IMR-90 (cell line): ENCODE measurements around the gene MAML3. TPM values are rescaled to one million over a fixed set of nuclear protein-coding genes. Genes with fewer than 3 reads are reported as not detected.
A peak's percentile ranks its signal among the peaks of the same experiment; 100 is the strongest.

Source experiments
- ATAC-seq: fragments of 200-7000 bp; cut with Tn5 transposase; 2 replicates; pipeline ENCODE4 v1.9.1; 2020; ENCODE audit warnings: low read depth, mild to moderate bottlenecking, moderate library complexity
- BruUV-seq: library from RNA; stranded (reverse); fragments of 400-500 nt; replicated peaks from 2 replicates; lab custom pipeline; 2021; lab: Mats Ljungman, UMichigan
- CTCF ChIA-PET: fragments of 300-600 bp; formaldehyde crosslinking; extraction: SDS; loops from one replicate; lab custom pipeline; 2021; ENCODE audit warnings: antibody characterized with exemption; lab: Yijun Ruan, JAX
- POLR2A ChIA-PET: fragments of 300-600 bp; sonication (Branson Sonifier 250); formaldehyde crosslinking; loops from one replicate; lab custom pipeline; 2022; ENCODE audit warnings: antibody characterized with exemption; ENCODE audit not compliant: unreplicated experiment; lab: Charles Lee
- DNase-seq: peaks from one replicate; pipeline ENCODE4 v3.0.0; 2013
- H2AFZ ChIP-seq: replicated peaks from 2 replicates; pipeline ENCODE3; 2013; ENCODE audit warnings: low read length, mild to moderate bottlenecking; ENCODE audit not compliant: poor library complexity
- H2AK5ac ChIP-seq: 2 replicates; pipeline ENCODE4 v1.6.1; 2013; ENCODE audit warnings: low read depth, low read length, inconsistent platforms
- H2AK9ac ChIP-seq: replicated peaks from 2 replicates; pipeline ENCODE3; 2013; ENCODE audit warnings: mild to moderate bottlenecking, low read depth, low read length, moderate library complexity; ENCODE audit not compliant: poor library complexity
- H2BK120ac ChIP-seq: 2 replicates; pipeline ENCODE4 v1.6.1; 2013; ENCODE audit warnings: low read depth, low read length, inconsistent platforms
- H2BK15ac ChIP-seq: 3 replicates; pipeline ENCODE4 v1.6.1; 2013; ENCODE audit warnings: low read depth, low read length, inconsistent platforms
- H2BK20ac ChIP-seq: 2 replicates; pipeline ENCODE4 v1.6.1; 2013; ENCODE audit warnings: low read depth, mild to moderate bottlenecking, inconsistent platforms, low read length, moderate library complexity
- H2BK5ac ChIP-seq: 2 replicates; pipeline ENCODE4 v1.6.1; 2013; ENCODE audit warnings: mild to moderate bottlenecking, low read depth, low read length, inconsistent platforms; ENCODE audit not compliant: poor library complexity, severe bottlenecking
- H3K14ac ChIP-seq: replicated peaks from 2 replicates; pipeline ENCODE4 v1.6.1; 2013; ENCODE audit warnings: low read depth, low read length, inconsistent platforms
- H3K18ac ChIP-seq: 2 replicates; pipeline ENCODE4 v1.6.1; 2013; ENCODE audit warnings: low read depth, low read length, control low read depth
- H3K23ac ChIP-seq: 2 replicates; pipeline ENCODE4 v1.6.1; 2013; ENCODE audit warnings: low read depth, low read length, inconsistent platforms
- H3K27ac ChIP-seq: 2 replicates; pipeline ENCODE4 v1.5.1; 2013; ENCODE audit warnings: mild to moderate bottlenecking, control low read depth, low read length; ENCODE audit not compliant: insufficient read depth
- H3K27me3 ChIP-seq: 2 replicates; pipeline ENCODE4 v1.6.1; 2013; ENCODE audit warnings: low read length; ENCODE audit not compliant: control insufficient read depth, insufficient read depth
- H3K36me3 ChIP-seq: 2 replicates; pipeline ENCODE4 v1.6.1; 2013; ENCODE audit warnings: low read length, mixed read lengths; ENCODE audit not compliant: control insufficient read depth, insufficient read depth
- H3K4ac ChIP-seq: 2 replicates; pipeline ENCODE4 v1.6.1; 2013; ENCODE audit warnings: low read depth, low read length, inconsistent platforms
- H3K4me1 ChIP-seq: 2 replicates; pipeline ENCODE4 v1.6.1; 2013; ENCODE audit warnings: low read length, mixed read lengths; ENCODE audit not compliant: control insufficient read depth, insufficient read depth
- H3K4me2 ChIP-seq: 2 replicates; pipeline ENCODE4 v1.6.1; 2013; ENCODE audit warnings: low read depth, mild to moderate bottlenecking, control low read depth, low read length, moderate library complexity
- H3K4me3 ChIP-seq: 2 replicates; pipeline ENCODE4 v1.5.1; 2013; ENCODE audit warnings: low read depth, mild to moderate bottlenecking, control low read depth, low read length, moderate library complexity; ENCODE audit not compliant: insufficient read depth
- H3K56ac ChIP-seq: 2 replicates; pipeline ENCODE4 v1.6.1; 2013; ENCODE audit warnings: low read length, inconsistent platforms; ENCODE audit not compliant: insufficient read depth; ENCODE audit errors: extremely low read depth
- H3K79me1 ChIP-seq, 2 experiments: 2 replicates each; pipeline ENCODE4 v1.6.1; 2013; ENCODE audit warnings: low read length in 2 of 2, inconsistent platforms in 1 of 2, low read depth in 1 of 2
- H3K9ac ChIP-seq: 2 replicates; pipeline ENCODE4 v1.6.1; 2013; ENCODE audit warnings: low read depth, low read length, control low read depth
- H3K9me1 ChIP-seq: 2 replicates; pipeline ENCODE4 v1.6.1; 2013; ENCODE audit warnings: low read length, inconsistent platforms; ENCODE audit not compliant: insufficient read depth
- H3K9me3 ChIP-seq: 2 replicates; pipeline ENCODE4 v1.6.1; 2013; ENCODE audit warnings: low read length; ENCODE audit not compliant: control insufficient read depth, insufficient read depth
- H4K20me1 ChIP-seq: 2 replicates; pipeline ENCODE4 v1.6.1; 2013; ENCODE audit warnings: low read length, inconsistent platforms; ENCODE audit not compliant: insufficient read depth
- H4K5ac ChIP-seq: 2 replicates; pipeline ENCODE4 v1.6.1; 2013; ENCODE audit warnings: mild to moderate bottlenecking, low read depth, low read length, control low read depth
- H4K8ac ChIP-seq, 2 experiments: 2 replicates each; pipeline ENCODE4 v1.6.1; 2013; ENCODE audit warnings: low read depth in 2 of 2, low read length in 2 of 2, control low read depth in 1 of 2, inconsistent platforms in 1 of 2
- H4K91ac ChIP-seq: 2 replicates; pipeline ENCODE4 v1.6.1; 2013; ENCODE audit warnings: low read depth, low read length, inconsistent platforms; ENCODE audit not compliant: insufficient read depth
- BHLHE40 ChIP-seq: fragments of 150-350 bp; IDR thresholded peaks from 2 replicates; pipeline ENCODE4 v1.6.1; 2016; ENCODE audit warnings: mild to moderate bottlenecking, low read depth, low read length
- CEBPB ChIP-seq: IDR thresholded peaks from 2 replicates; pipeline ENCODE4 v1.6.1; 2012; ENCODE audit warnings: low read depth, low read length, improper control_type of control experiment
- CHD1 ChIP-seq: IDR thresholded peaks from 2 replicates; pipeline ENCODE4 v1.6.1; 2012; ENCODE audit warnings: low read depth, low read length, improper control_type of control experiment
- CTCF ChIP-seq: conservative IDR thresholded peaks from 2 replicates; pipeline ENCODE4 v1.5.1; 2012; ENCODE audit warnings: mild to moderate bottlenecking, low read depth, low read length, improper control_type of control experiment
- ELK1 ChIP-seq: fragments of 150-350 bp; IDR thresholded peaks from 2 replicates; pipeline ENCODE4 v1.6.1; 2016; ENCODE audit warnings: low read depth, mild to moderate bottlenecking, low read length, moderate library complexity, borderline replicate concordance
- FOS ChIP-seq: fragments of 150-350 bp; IDR thresholded peaks from 2 replicates; pipeline ENCODE4 v1.6.1; 2016; ENCODE audit warnings: low read depth, low read length
- MAFK ChIP-seq: IDR thresholded peaks from 2 replicates; pipeline ENCODE4 v1.6.1; 2012; ENCODE audit warnings: low read depth, low read length, improper control_type of control experiment
- MAZ ChIP-seq: IDR thresholded peaks from 2 replicates; pipeline ENCODE4 v1.6.1; 2012; ENCODE audit warnings: low read depth, mild to moderate bottlenecking, low read length, improper control_type of control experiment, moderate library complexity, borderline replicate concordance
- MXI1 ChIP-seq: IDR thresholded peaks from 2 replicates; pipeline ENCODE4 v1.6.1; 2012; ENCODE audit warnings: low read depth, mild to moderate bottlenecking, low read length, moderate library complexity, borderline replicate concordance
- POLR2A ChIP-seq: IDR thresholded peaks from 2 replicates; pipeline ENCODE4 v1.6.1; 2012; ENCODE audit warnings: mild to moderate bottlenecking, low read depth, low read length
- RAD21 ChIP-seq: IDR thresholded peaks from 2 replicates; pipeline ENCODE4 v1.6.1; 2012; ENCODE audit warnings: low read length, improper control_type of control experiment
- RCOR1 ChIP-seq: IDR thresholded peaks from 2 replicates; pipeline ENCODE4 v1.6.1; 2012; ENCODE audit warnings: mild to moderate bottlenecking, low read length, improper control_type of control experiment; ENCODE audit not compliant: insufficient replicate concordance
- RFX5 ChIP-seq: IDR thresholded peaks from 2 replicates; pipeline ENCODE4 v1.8.0; 2012; ENCODE audit warnings: low read depth, mild to moderate bottlenecking, low read length, moderate library complexity
- SMC3 ChIP-seq: fragments of 150-350 bp; IDR thresholded peaks from 2 replicates; pipeline ENCODE4 v1.6.1; 2016; ENCODE audit warnings: low read depth, mild to moderate bottlenecking, antibody characterized with exemption, low read length, moderate library complexity
- USF2 ChIP-seq: fragments of 150-350 bp; IDR thresholded peaks from 2 replicates; pipeline ENCODE4 v1.6.1; 2017; ENCODE audit warnings: mild to moderate bottlenecking, antibody characterized with exemption, low read length, low read depth
- WGBS, 2 experiments: methylation state at CpG; one replicate each; pipeline versions ENCODE4 v1.1.5 to v1.1.7; 2013; ENCODE audit warnings: missing lambda C conversion rate in 2 of 2; ENCODE audit not compliant: insufficient read length in 1 of 2; ENCODE audit errors: extremely low coverage in 2 of 2; 5-methylcytosine and 5-hydroxymethylcytosine counted together
- dilution Hi-C: fragments of 300-500 bp; cut with HindIII; formaldehyde crosslinking; loops from one replicate; pipeline ENCODE4 v1.14.3; 2018; ENCODE audit warnings: low sequenced_read_pairs; ENCODE audit not compliant: unreplicated experiment
- in situ Hi-C: fragments of 300-500 bp; cut with MboI; formaldehyde crosslinking; loops from 3 replicates; pipeline ENCODE4 v1.14.3; 2019; ENCODE audit warnings: low sequenced_read_pairs, inconsistent platforms, mixed read lengths
- intact Hi-C: fragments of 100-400 bp; cut with micrococcal nuclease; formaldehyde crosslinking; loops from 2 replicates; pipeline ENCODE4 v1.10.0; 2022
- polyA plus RNA-seq, 3 experiments: library from polyadenylated mRNA; depleted of rRNA; stranded (reverse); fragments of >200 nt; gene quantifications; 2 replicates each; pipeline ENCODE4 v1.2.3, GENCODE V29; 2012; ENCODE audit warnings: low replicate concordance in 1 of 3
- total RNA-seq: library from RNA; depleted of rRNA; stranded (reverse); fragments of >200 nt; gene quantifications from 2 replicates; pipeline ENCODE4 v1.2.3, GENCODE V29; 2012

MAML3 gene
- total and polyA plus RNA-seq, 2 of the 4 experiments (the other 2 are of a cell fraction): 0.90 to 1.7 TPM

GRCh38 chr4:139921429-139922184 lies 232.4 kb downstream of the MAML3 start:
- DNase-seq (no peak), ATAC-seq (no peak)
- H3K79me1 ChIP-seq: no peaks in the 10 kb centered on the region; a peak in 1 of 4 replicates
- no peaks in the 10 kb centered on the region for H3K9me3 ChIP-seq
- H4K5ac ChIP-seq: no peak overlapping the region
- no peak overlapping the region for H4K91ac ChIP-seq
- BruUV-seq: no TSS peak
- no peak overlapping the region for H3K4me2 ChIP-seq
- H2AFZ ChIP-seq: no peak overlapping the region
- no peak overlapping the region for H4K8ac ChIP-seq
- peaks cover 11% of the 10 kb centered on the region for H3K4me1 ChIP-seq
- no peak overlapping the region for H3K18ac ChIP-seq
- ChIA-PET POLR2A (no interaction called here), CTCF (interaction anchor here (0.5 to 1.4 kb wide), 2 partner anchors 11 to 688 kb away, joined by 4 to 5 read pairs; no protein-coding TSS in a partner anchor)
- H3K36me3 ChIP-seq: no peaks in the 10 kb centered on the region
- no peak overlapping the region for H2BK15ac ChIP-seq
- intact Hi-C loops: no loop called here
- H2AK9ac ChIP-seq: no peak overlapping the region
- H2BK5ac ChIP-seq: no peak overlapping the region
- H4K20me1 ChIP-seq: no peaks in the 10 kb centered on the region
- H3K27ac ChIP-seq: no peak overlapping the region
- in situ Hi-C loops: no loop called here
- H2BK120ac ChIP-seq: no peak overlapping the region
- no peak overlapping the region for H3K23ac ChIP-seq
- no peaks in the 10 kb centered on the region for H3K27me3 ChIP-seq
- H3K4me3 ChIP-seq: no peak overlapping the region
- H2AK5ac ChIP-seq: peak overlapping the region; percentile 12; the same call in 1 of the 2 replicates
- no peak overlapping the region for H3K56ac ChIP-seq
- dilution Hi-C loops: no loop called here
- WGBS, 2 experiments: 68% methylated on average over 3 of the region's 11 CpGs; no CpG with 5 or more reads in 1 of the 2 experiments
- H3K4ac ChIP-seq: no peak overlapping the region; the same call in 1 of the 2 replicates
- H3K9me1 ChIP-seq: 0 out of 2 replicates have a peak, but pooled peaks cover 3% of the 10 kb centered on the region
- no peak overlapping the region for H2BK20ac ChIP-seq
- no peak overlapping the region for H3K9ac ChIP-seq
- no peak overlapping the region; the same call in none of the 2 replicates for H3K14ac ChIP-seq
- TF ChIP-seq MAZ (no peak), USF2 (no peak), MXI1 (no peak), ELK1 (no peak), CHD1 (no peak), CEBPB (no peak), BHLHE40 (no peak), FOS (no peak), CTCF (no peak), RFX5 (no peak), RCOR1 (no peak), RAD21 (no peak), POLR2A (no peak), MAFK (no peak), SMC3 (no peak)
